H1 (cell line): ENCODE measurements around the gene FBN1.

ENCODE experiments used
- CTCF ChIP-seq, 3 experiments: IDR thresholded peaks; 1 replicate in 2 of 3; 2 replicates in 1 of 3; pipeline versions ENCODE4 v1.5.1 to v1.6.1; 2011; ENCODE audit warnings: low read length in 3 of 3, mild to moderate bottlenecking in 3 of 3, inconsistent platforms in 2 of 3, low read depth in 1 of 3, moderate library complexity in 1 of 3; ENCODE audit not compliant: insufficient read depth in 1 of 3; ENCODE audit errors: control extremely low read depth in 1 of 3
- EGR1 ChIP-seq: IDR thresholded peaks from 2 replicates; pipeline ENCODE4 v1.6.1; 2011; ENCODE audit warnings: low read depth, low read length, borderline replicate concordance
- EZH2 ChIP-seq: fragments of 200-600 bp; sonication (generic); IDR thresholded peaks from 2 replicates; pipeline ENCODE4 v1.7.1; 2012; ENCODE audit warnings: low read depth, mild to moderate bottlenecking, moderate library complexity, low read length, inconsistent platforms; ENCODE audit not compliant: severe bottlenecking
- MAFK ChIP-seq: IDR thresholded peaks from 2 replicates; pipeline ENCODE4 v1.6.1; 2012; ENCODE audit warnings: low read depth, mild to moderate bottlenecking, improper control_type of control experiment, low read length
- POLR2A ChIP-seq, 2 experiments: IDR thresholded peaks; 1 replicate in 1 of 2; 2 replicates in 1 of 2; pipeline ENCODE4 v1.6.1; 2011; ENCODE audit warnings: low read depth in 2 of 2, low read length in 2 of 2, mild to moderate bottlenecking in 2 of 2; ENCODE audit errors: control extremely low read depth in 1 of 2
- RXRA ChIP-seq: IDR thresholded peaks from 2 replicates; pipeline ENCODE4 v1.6.1; 2011; ENCODE audit warnings: low read depth, mild to moderate bottlenecking, low read length, moderate library complexity; ENCODE audit not compliant: insufficient read depth
- SP1 ChIP-seq: IDR thresholded peaks from 2 replicates; pipeline ENCODE4 v1.6.1; 2011; ENCODE audit warnings: low read depth, low read length
- TAF7 ChIP-seq: optimal IDR thresholded peaks from 2 replicates; pipeline ENCODE3; 2011; ENCODE audit warnings: low read depth, mild to moderate bottlenecking, inconsistent platforms, low read length, moderate library complexity, borderline replicate concordance
- USF2 ChIP-seq: IDR thresholded peaks from 2 replicates; pipeline ENCODE4 v1.6.1; 2011; ENCODE audit warnings: low read length, improper control_type of control experiment

GRCh38 chr15:48675436-48675835 lies 29.9 kb upstream of the FBN1 start:
- TF ChIP-seq POLR2A (IDR thresholded peaks at IDR 0.05; ENCODE audit: control extremely low read depth in 1 of 2, low read depth in 2 of 2, low read length in 2 of 2) (no peak), TAF7 (no peak), CTCF (IDR thresholded peaks at IDR 0.05; ENCODE audit: control extremely low read depth in 1 of 3, insufficient read depth in 1 of 3, low read depth in 1 of 3, low read length in 3 of 3) (no peak), EGR1 (no peak), SP1 (no peak), MAFK (no peak), USF2 (no peak), EZH2 (no peak), RXRA (no peak)
